HG03095 (cell line): ENCODE results near the gene HPGDS.
"Not testable (repeated sequence)": the region's sequence is repeated elsewhere in the genome, so short reads cannot be mapped to it uniquely, and the experiment has no call there.

Experiments used
- ATAC-seq: cut with Tn5 transposase; IDR thresholded peaks from one replicate; pipeline ENCODE4 v1.9.1; 2021; ENCODE audit warnings: moderate library complexity; ENCODE audit not compliant: unreplicated experiment

The HPGDS gene

DNA sequence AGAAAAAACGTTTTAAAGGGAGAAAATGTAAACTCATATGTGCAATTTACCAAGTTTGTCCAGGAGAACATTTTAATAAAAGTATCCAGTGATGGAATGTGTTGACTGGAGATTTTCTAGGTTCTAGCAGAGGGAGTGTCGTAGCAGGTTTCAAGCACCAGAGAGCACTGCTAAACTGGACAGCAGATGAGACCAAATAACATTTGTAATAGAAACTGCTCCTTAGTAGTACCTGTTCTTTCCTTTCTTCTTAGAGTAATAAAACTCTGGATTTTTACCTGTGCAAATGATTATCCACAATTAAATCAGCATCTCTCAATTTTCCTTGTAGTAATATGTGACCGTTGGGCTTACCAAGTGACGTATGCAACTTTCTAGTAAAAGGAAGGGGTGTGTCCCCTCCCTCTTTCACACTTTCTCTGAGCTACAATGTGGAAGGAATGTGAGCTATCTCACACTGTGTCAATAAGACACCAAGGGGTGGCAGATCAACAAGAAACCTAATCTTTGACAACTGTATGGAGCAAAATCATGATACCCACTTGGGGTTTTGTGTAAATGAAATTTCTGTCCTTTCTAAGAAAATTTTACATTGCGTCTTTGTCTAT lies 9.5 kb downstream of the HPGDS start:
- ATAC-seq = no peak

DNA sequence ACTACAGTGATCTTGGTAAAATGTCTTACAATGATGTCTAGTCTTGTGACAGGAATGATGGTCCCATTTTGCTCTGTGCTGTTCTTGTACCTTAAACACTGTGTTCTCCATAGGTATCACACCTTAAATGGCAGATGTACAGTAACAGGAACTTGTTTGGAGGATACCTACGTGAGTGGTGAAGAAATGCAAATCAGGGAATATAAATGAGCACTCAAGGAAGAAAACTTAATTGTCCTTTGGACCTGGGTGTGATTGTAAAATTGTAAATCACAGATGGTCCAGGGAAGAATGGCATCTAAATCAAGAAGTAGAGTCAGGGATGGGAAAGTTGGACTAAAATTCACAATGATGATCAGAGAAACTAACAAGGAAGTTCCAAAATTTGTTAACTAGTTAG lies 12.7 kb downstream of the HPGDS start:
- no peak for ATAC-seq

DNA sequence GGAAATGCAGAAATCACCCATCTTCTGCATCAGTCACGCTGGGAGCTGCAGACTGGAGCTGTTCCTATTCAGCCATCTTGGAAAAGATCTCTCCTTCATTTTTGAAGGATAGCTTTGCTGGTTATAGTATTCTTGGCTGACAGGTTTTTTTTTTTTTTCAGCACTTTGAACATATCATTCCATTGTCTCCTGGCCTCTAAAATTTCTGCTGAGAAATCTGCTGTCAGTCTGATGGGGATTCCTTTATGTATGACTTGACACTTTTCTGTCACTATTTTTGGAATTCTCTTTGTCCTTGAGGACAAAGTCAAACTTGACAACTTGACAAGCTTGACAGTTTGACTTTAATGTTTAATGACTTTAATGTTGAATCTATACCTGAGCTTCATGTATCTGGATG lies 16.8 kb downstream of the HPGDS start:
- no peak for ATAC-seq

DNA sequence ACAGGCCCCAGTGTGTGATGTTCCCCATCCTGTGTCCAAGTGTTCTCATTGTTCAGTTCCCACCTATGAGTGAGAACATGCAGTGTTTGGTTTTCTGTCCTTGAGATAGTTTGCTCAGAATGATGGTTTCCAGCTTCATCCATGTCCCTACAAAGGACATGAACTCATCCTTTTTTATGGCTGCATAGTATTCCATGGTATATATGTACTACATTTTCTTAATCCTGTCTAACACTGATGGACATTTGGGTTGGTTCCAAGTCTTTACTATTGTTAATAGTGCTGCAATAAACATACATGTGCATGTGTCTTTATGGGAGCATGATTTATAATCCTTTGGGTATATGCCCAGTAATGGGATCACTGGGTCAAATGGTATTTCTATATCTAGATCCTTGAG lies 22.7 kb downstream of the HPGDS start:
- not testable (repeated sequence) for ATAC-seq

DNA sequence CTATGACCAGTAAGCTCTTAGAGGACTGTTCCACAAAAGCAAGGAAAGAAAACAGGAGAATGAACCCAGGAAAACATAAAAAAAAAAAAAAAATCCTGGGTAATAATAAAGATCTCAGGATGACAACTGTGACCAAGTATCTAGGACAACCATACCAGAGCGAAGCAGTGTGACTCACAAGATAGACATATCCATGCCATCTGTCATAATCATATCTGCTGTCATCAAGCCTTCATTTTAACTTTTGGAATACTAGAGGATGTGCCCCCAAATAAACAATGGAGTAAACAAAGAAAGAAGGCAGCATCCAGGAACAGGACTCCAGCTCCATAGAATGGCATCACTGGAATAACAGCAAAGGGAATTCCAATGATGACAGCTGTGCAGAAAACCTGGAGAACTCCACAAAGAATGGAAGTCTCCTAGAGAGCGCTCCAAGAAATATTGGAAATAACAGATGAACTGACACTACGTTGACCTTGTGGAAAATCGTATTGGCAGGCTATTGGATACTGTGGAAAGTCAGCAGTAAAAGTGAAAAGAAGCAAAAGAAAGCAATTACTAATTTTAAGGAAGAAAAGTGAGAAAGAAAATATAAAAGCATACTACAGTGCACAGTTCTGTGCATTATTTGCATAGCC lies 35.3 kb downstream of the HPGDS start:
- ATAC-seq = no peak

DNA sequence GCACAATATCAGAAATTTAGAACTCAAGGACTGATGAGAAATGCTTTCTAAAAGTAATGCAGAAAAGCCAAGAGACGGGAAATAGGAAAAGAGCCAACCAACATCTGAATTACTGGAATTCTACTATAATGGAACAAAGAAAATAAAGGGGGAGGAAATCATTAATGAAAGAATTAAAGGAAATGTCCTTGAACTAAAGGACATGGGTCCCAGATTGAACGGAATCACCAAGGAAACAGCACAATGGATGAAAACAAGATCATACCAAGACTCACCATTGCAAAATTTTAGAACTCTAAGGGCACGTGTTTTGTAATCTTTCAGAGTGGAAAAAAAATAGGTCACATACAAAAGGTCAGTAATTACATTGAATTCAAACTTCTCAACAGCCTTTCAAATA lies 35.9 kb downstream of the HPGDS start:
- no peak for ATAC-seq

DNA sequence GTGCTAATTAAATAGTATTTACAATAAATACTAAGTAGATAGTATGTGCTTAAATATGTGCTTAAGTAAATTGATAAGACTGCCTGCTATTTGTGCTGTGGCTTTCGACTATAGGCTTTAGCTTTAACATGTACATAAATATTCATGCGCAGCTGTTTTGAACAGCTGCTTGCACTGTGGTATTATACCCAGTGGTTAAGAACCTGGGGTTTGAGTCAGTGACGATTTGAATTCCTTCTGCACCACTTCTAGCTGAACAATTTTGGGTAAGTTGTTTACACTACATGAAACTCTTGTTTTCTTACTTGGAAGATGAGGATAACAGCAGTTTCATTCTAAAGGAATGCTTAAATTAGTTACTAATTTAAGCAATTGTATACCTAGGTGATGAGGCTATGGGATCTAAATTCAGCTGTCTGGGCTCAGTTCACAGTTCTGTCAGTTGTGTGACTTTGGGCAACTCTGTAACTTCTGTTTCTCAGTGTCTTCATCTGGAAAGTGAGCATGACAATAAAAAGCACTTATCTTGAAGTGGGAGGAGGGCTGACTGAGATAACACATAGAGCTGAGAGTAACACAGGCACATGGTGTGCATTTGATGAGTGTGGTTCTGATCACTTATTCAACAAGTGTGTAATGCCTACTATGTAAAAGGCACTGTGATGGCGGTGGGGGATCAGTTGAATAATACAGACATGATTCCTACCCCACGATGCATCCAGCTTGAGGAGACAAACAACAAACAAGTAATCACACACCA lies 37.0 kb downstream of the HPGDS start:
- no peak for ATAC-seq

DNA sequence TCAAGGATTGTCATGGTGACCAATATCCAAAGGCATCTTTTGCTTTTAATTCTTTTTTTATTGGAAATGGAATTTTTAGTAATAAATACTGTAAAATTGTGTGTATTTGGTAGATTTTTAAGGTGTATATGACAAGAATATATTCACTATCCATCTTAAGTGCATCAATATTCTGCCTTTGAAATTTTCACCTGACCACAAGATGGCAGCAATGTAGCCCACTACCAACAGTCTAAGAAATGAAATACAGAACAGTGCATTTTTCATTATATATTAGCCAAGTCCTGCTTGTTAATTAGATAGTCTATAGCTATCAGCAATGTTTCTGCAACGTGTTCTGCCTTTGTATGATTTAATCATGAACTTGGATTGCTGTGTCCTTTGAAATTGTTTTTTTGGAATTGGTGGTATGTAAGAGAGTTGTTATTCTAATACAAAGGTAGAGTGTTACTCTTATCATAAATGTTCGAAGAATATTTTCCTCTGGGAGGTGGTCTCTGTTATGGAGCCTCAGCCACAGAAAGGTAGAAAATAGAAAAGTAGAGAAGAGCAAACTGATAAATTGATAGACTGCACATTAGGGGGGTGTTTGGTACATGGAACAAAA lies 38.2 kb downstream of the HPGDS start:
- ATAC-seq = no peak

DNA sequence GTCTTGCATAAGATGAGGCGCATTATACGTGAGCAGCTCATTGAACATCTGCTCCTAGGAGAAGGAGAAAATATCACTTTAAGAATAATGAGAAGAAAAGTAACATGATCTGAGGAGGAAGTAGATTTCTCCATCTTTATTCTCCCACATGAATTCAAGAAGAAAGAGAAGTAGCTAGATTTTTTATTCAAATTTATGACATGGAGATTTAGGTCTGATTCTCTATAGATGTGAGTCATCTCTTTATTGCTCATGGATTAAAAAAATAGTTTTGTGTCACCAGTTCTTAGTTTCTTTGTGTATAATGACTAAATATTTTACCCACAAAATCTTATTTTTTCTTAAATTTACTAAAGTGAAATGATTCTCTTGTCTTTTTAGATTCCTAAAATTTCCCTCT lies 40.4 kb downstream of the HPGDS start:
- no peak for ATAC-seq

DNA sequence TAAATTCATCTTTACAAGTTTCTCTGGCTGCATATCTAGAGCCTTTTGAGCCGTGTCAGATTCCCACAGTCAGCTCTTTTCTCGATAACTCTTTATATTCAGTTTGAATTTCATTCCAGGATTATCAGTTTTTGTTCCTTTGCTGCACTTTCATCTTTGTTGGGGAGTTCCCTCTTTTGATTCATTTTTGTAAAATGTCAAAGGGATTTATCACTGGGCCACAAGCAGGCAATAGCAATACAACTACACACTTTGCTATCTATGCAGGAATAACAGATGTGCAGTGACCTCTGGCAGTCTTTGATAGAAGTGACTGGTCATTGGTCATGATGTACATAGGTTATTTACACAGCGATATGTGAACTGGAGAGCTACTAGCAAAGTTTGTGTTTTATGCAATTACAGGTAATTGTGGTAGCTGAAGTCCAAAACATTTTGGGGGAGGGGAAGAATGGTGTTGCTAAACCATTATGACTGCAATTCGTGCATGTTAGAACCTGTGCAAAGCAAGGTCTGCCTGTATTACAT lies 43.8 kb downstream of the HPGDS start:
- ATAC-seq = no peak

DNA sequence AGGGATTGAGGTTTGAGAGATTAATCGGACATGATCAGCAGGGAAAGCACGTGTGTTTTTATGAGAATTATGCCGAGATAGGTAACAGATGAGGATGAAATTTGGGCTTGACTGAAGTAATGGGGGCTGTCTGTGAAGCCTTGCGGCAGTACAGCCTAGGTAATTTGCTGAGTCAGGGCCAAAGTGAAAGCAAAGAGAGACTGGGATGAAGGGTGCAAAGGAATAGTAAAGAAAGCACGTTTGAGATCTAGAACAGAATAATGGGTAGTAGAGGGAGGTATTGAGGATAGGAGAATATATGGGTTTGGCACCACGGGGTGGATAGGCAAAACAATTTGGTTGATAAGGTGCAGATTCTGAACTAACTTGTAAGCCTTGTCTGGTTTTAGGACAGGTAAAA lies 47.2 kb downstream of the HPGDS start:
- ATAC-seq = not testable (repeated sequence)

DNA sequence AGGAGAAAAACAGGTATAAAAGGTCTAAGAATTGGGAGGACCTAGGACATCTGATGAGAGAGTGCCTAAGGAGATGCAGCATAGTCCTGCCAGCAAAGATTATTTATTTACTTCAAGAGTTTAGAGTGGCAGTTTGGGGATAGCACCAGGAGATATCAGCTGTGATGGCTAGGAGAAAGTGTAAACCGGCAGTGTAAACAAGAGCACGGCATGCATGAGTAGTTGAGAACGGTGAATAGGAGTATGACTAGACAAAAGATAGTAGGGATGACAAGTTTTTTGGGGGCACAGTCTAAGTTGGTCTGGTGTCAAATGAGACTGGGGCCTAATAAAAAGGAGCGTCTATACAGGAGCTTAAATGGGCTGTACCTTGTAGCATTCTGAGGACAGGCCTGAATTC lies 48.7 kb downstream of the HPGDS start:
- ATAC-seq = not testable (repeated sequence)

DNA sequence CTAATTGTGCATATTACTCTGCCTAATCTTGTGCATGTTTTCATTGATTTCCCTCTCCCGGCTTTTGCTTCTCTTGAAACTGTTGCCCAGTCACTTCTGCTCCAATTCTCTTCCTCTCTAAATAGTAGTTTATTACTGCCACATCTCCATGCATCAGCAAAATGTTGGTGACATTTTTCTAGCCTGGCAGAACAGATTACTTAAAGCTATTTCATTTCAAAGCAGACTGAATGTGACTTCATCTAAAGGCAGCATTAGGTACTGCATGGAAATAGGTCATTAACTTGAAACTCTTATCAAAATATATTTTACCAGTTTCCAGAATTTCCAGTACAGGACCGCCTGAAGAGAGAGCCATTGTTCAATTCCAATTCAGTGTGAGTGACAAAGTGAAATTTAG lies 52.4 kb downstream of the HPGDS start:
- no peak for ATAC-seq

DNA sequence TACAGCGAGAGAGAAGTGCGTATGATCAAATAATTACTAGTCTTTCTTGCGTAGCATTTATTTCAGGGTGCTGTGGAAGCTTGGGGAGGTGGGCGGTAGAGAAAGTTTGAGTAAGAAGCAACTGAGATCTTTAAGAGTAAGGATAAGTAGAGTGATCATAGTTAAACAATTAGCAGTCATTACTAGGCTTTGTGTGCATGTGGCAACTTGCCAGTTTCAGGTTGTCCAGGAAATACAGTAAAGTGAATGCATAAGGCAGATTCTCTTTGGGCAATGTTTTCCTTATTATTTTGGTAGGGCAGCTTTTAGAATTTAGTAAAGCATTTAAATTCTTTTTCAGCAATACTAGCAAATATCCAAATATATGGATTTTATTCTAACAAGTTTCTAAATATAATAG lies 57.0 kb downstream of the HPGDS start:
- ATAC-seq = no peak

DNA sequence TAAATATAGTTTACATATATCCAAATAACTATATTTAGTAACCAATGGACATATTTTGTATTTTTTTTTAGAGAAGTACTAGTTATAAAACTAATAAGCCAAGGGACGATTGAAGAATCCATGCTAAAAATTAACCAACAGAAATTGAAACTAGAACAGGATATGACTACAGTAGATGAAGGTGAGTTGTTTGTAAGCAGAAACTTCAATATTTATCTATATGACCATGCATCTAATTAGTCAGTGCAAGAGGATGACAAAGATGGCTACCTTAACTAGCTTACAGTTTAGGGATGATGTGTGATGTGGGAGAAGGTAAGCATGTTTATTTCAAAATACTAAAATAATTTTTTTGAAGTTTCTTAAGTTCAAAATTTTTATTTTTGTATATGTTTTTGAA lies 57.7 kb downstream of the HPGDS start:
- no peak for ATAC-seq

DNA sequence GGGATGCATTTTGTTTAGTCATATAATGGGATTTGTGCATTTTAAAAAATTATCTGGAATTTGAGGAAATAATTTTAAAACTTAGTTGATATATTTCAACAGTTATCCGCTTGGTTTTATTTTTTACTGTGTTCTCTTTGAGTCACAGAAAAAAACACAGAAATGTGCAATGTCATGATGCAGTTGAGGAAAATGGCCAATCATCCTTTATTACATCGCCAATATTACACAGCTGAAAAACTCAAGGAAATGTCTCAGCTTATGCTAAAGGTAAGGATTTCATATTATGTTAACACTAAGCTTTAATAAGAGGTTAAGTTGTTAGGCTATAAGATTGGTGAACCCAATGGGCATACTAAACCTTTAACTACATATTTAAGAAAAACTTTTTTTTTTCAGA lies 63.9 kb downstream of the HPGDS start:
- ATAC-seq = no peak

DNA sequence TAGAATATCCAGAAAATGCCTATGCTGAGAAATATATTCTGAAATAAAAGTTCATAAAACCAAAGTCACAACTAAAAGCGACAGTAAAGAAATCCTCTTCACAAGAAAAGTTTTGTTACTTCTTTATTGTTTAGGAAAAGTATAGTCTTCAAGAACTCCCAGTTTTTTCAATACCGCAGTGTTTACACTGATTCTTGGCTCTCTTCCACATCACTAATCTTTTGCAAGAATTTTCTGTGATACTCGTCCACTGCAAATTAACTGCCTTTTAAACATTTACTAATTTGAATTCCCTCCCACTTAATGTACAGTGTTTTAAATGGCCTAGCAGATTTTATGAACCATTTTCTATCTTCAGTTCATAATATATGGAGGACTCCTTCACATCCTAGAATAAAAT lies 65.1 kb downstream of the HPGDS start:
- no peak for ATAC-seq

DNA sequence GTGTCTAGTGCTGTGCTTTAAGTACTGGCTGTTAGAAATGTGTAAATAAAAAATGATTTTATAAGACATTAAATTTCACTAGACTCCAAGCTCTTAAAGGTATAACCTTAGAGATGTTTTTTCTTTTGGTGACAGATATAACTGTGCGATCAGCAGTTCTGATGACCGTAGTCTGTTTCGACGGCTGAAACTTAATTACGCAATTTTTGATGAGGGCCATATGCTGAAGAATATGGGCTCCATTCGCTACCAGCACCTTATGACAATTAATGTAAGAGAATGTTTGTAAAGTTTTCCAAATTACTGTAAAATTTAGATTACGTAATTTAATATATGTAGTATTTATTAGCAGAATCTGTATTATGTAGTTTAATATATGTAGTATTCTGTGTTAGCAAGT lies 66.4 kb downstream of the HPGDS start:
- no peak for ATAC-seq

DNA sequence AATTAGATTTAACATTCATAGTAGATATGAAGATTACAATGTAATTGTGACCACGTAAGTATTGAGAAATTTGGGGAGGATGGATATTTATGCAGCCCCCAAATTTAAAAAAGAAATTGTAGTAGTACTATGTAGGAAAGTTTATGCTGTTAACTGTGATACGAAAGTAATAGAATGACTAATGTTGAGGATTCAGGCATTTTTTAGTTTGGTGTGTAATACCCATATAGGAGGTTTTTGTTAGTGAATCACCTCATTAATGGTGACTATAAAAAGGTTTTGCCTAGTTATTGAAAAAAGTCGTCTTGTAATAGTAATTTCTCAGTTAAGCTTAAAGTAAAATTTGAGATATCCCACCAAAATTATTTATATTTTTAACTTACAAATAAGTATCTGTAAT lies 67.7 kb downstream of the HPGDS start:
- no peak for ATAC-seq

DNA sequence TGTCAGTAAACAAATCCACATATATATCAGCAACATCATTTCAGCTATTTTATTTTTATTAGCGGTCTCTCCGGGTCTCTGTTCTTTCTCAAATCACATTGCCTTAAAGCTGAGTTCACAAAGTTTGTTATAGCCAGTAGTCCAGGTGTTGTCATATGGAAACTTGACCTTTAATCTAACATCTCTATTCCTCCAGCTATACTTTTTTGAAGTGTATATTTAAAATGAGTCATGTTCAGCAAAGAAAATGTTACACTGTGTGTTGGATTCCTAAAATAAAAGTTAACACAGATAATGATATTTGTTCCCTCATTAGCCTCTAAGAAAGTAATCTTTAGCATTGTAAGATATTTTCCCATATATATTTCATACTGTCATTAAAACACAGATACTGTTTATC lies 71.4 kb downstream of the HPGDS start:
- ATAC-seq = no peak

DNA sequence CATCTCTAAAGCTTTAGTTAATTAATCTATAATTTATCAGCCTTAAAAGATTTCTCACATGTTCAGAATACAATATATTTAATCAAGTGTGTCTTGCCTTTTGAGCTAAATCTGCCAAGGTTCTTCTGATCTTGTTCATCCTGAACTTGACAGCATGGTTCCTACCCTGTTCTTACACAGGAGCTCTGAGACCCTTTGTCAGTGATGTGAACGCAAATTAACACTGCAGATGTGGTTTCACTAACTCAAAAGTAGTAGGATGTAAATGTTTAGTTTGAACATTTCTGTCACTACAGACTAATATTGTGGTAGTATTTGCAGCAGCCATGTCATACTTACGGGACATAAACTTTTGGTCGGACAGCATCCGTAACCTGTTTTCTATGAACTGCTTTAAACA lies 75.6 kb downstream of the HPGDS start:
- ATAC-seq = no peak
